ENCODE results near the gene RBBP7.

The RBBP7 gene

DNA sequence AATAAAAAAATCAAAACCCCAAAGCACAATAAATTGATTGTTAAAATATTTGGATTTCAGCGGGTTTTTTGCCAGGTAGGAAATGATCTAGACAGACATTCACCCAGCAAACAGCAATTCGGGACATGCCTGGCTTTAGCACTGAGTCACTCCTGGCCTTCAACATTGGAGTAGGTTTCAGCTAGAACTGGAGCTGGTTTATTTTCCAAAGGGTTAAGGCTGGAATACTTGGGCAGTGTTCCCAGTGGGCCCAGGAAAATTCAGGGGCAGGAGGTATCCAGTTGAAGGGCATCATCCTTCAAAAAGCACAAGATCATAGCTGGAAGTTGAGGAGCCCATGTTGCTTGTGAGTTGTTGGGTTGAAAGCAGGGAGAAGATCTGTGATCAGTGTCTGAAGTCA, 42.9 kb downstream of the RBBP7 start:
- DNase-seq (ENCODE audit: low read depth in 3 of 3, low spot score in 1 of 3), result no peak

- DNase-seq (ENCODE audit: low read depth in 3 of 3, low spot score in 1 of 3), result no peak
Measured at GRCh38 chrX:16826207-16826606, 44.0 kb downstream of the RBBP7 start.

- DNase-seq (ENCODE audit: low read depth in 3 of 3, low spot score in 1 of 3), result no peak
Measured at GRCh38 chrX:16825264-16826035, 44.7 kb downstream of the RBBP7 start.

- no peak for DNase-seq (ENCODE audit: low read depth in 3 of 3, low spot score in 1 of 3)
Measured at GRCh38 chrX:16822723-16823122, 47.4 kb downstream of the RBBP7 start.

GRCh38 chrX:16819634-16820033, 50.5 kb downstream of the RBBP7 start:
- DNase-seq (ENCODE audit: low read depth in 3 of 3, low spot score in 1 of 3), result no peak

GRCh38 chrX:16814597-16814996, 55.6 kb downstream of the RBBP7 start:
- DNase-seq (ENCODE audit: low read depth in 3 of 3, low spot score in 1 of 3), result no peak

- no peak for DNase-seq (ENCODE audit: low read depth in 3 of 3, low spot score in 1 of 3)
Measured at GRCh38 chrX:16807976-16808542, 62.1 kb downstream of the RBBP7 start.

GRCh38 chrX:16807548-16807947, 62.6 kb downstream of the RBBP7 start:
- no peak for DNase-seq (ENCODE audit: low read depth in 3 of 3, low spot score in 1 of 3)

GRCh38 chrX:16804923-16805464, 65.2 kb downstream of the RBBP7 start:
- DNase-seq (ENCODE audit: low read depth in 3 of 3, low spot score in 1 of 3), result no peak

GRCh38 chrX:16797841-16798240, 72.3 kb downstream of the RBBP7 start:
- no peak for DNase-seq (ENCODE audit: low read depth in 3 of 3, low spot score in 1 of 3)

GRCh38 chrX:16797358-16797757, 72.8 kb downstream of the RBBP7 start:
- DNase-seq (ENCODE audit: low read depth in 3 of 3, low spot score in 1 of 3), result no peak

GRCh38 chrX:16796298-16796697, 73.9 kb downstream of the RBBP7 start:
- DNase-seq (ENCODE audit: low read depth in 3 of 3, low spot score in 1 of 3), result no peak
